ENCODE data around the gene HSBP1L1.

GRCh38 chr18:79944126-79944731 is 20.2 kb upstream of the HSBP1L1 start:
- TF ChIP-seq CTCF (IDR thresholded peaks at IDR 0.05; ENCODE audit: insufficient read depth, low read depth, low read length) (no peak), EZH2 (IDR thresholded peaks at IDR 0.05; ENCODE audit: insufficient read depth, low read length) (no peak)
